SH-SY5Y (cell line): ENCODE measurements around the gene KPNA3.

Source experiments
- GATA2 ChIP-seq: IDR thresholded peaks from 2 replicates; pipeline ENCODE4 v1.6.1; 2011; ENCODE audit warnings: mild to moderate bottlenecking, low read depth, low read length
- GATA3 ChIP-seq: IDR thresholded peaks from 2 replicates; pipeline ENCODE4 v1.6.1; 2011; ENCODE audit warnings: low read depth, mild to moderate bottlenecking, low read length, moderate library complexity

DNA sequence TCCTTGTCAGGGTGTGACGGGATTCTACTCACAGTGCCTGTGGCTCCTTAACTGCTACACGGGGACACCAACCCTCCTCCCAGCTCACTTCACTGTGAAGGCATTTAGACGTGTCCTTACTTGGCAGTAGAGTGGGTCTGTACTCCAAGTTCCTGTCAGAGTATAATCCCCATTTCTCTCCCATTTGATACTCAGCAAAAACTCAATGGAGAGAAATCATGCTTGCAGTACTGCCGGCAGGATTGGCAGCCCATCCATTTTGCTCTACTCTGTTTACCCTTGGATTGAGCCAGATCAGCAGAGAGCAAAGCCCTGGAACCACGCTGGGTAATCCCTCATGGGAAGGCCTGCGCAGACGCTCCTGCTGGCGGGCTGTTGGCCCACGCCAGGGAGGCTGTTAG, 135.2 kb downstream of the KPNA3 start:
- TF ChIP-seq GATA2: no peak
- TF ChIP-seq GATA3: no peak
